Measurements from ENCODE around the gene TNIP2. TPM values are rescaled to one million over a fixed set of nuclear protein-coding genes. Genes with fewer than 3 reads are reported as not detected.
A peak's percentile ranks its signal among the peaks of the same experiment; 100 is the strongest.
"Not testable (repeated sequence)": the region's sequence is repeated elsewhere in the genome, so short reads cannot be mapped to it uniquely, and the experiment has no call there.

TNIP2 gene
- total RNA-seq, 2 experiments from 2014 or later = 56.1 to 58.4 TPM

DNA sequence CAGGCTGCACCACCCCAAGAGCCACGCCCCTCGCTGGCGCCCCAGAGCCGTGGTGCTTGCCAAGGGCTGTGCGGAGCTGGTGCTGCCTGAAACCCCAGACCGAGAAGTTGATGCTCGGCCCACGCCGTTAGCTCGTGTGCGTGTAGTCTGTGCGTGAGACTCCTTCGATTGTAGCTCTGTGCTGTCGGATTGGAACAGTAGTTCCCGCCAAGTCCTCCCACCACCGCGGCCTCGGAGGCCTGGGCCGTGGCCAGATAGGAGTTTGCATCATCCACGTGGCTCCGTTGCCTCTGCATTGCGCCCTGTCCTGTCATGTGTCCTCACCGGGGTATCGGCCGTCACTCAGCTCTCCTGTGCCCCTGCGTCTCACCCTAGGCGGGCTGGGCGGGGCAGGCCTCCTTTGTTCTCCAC is 24.2 kb downstream of the TNIP2 start:
- Mint-ChIP-seq H3K36me3 (ENCODE audit: low read depth) (peaks cover 47% of the 10 kb centered on the region), H3K27me3 (no peaks in the 10 kb centered on the region), H3K9me3 (peaks cover 11% of the 10 kb centered on the region), H3K4me3 (no peak overlapping the region), H3K4me1 (peaks cover 12% of the 10 kb centered on the region), H3K27ac (no peak overlapping the region)
- no peak for DNase-seq
- CTCF ChIA-PET = no interaction called here
- POLR2A ChIA-PET = interaction anchor here (1.8 kb wide), 1 partner anchor 14 kb away, joined by 5 read pairs; no protein-coding TSS in a partner anchor

DNA sequence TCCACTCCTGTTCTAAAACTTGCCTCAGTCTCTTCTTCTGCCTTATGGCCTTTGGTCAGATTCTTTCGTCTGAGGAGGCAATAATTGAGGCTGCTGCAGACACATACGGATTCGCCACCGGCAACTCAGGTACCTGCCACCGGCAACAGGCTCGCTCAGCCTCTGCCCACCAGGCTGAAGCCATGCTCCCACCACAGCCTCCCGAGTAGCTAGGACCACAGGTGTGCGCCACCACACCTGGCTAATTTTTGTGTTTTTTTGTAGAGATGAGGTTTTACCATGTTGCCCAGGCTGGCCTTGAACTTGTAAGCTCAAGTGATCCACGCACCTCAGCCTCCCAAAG is 26.6 kb downstream of the TNIP2 start:
- peaks cover 31% of the 10 kb centered on the region for H3K36me3 Mint-ChIP-seq (ENCODE audit: low read depth)
- CTCF ChIA-PET = no interaction called here
- H3K4me3 Mint-ChIP-seq = no peak overlapping the region
- no peaks in the 10 kb centered on the region for H3K27me3 Mint-ChIP-seq
- peaks cover 11% of the 10 kb centered on the region for H3K4me1 Mint-ChIP-seq
- POLR2A ChIA-PET = interaction anchor here (1.0 kb wide), 1 partner anchor 193 kb away, joined by 4 read pairs; no protein-coding TSS in a partner anchor
- no peaks in the 10 kb centered on the region for H3K9me3 Mint-ChIP-seq
- DNase-seq = no peak
- H3K27ac Mint-ChIP-seq = no peak overlapping the region

DNA sequence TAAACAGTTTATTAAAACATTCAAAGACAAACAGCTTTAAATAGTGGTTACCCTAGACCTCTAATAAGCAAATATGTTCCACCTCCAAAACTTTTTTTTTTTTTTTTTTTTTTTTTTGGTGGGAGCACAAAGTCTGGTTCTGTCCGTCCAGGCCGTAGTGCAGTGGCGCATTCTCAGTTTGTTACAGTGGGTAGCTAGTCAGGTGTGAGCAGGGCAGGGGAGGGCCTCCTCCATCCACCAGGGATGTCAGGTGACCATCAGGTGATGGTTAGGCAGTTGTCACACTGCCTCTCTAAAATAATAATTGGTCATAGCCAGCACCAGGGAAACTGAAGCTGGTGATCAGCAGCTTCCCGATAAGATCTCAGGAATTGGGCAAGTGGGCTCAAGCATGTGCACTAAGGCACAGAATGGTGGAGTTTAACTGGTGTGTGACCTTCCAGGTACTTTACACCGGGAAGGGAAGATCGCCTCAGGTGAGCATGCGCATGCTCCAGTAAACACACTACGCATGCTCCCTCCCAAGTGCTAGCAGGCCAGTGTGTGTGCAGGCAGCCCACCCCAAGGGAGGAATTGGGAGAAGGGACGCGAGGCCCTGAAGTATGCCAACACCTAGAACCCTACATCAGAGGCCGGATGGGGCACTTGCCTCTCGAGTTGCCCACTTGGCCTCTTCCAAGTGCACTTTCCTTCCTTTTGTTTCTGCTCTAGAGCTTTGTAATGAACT is 27.2 kb downstream of the TNIP2 start:
- DNase-seq = no peak
- Mint-ChIP-seq H3K4me3 (no peak overlapping the region), H3K9me3 (no peaks in the 10 kb centered on the region), H3K4me1 (peaks cover 12% of the 10 kb centered on the region), H3K36me3 (ENCODE audit: low read depth) (peaks cover 26% of the 10 kb centered on the region), H3K27me3 (no peaks in the 10 kb centered on the region), H3K27ac (no peak overlapping the region)
- POLR2A ChIA-PET = interaction anchor here (1.0 kb wide), 1 partner anchor 194 kb away, joined by 4 read pairs; no protein-coding TSS in a partner anchor
- CTCF ChIA-PET = no interaction called here

- H3K4me3 Mint-ChIP-seq = no peak overlapping the region
Observed at GRCh38 chr4:2728221-2728620, 27.9 kb downstream of the TNIP2 start.

GRCh38 chr4:2726881-2727280 is 29.3 kb downstream of the TNIP2 start:
- CTCF ChIA-PET, H3K9me3 Mint-ChIP-seq, H3K27me3 Mint-ChIP-seq, H3K4me3 Mint-ChIP-seq, POLR2A ChIA-PET, DNase-seq, H3K27ac Mint-ChIP-seq, H3K4me1 Mint-ChIP-seq: not testable (repeated sequence)
- peaks cover 15% of the 10 kb centered on the region for H3K36me3 Mint-ChIP-seq (ENCODE audit: low read depth)

More at GRCh38 chr4:2728221-2728620, 27.9 kb downstream of the TNIP2 start:
- Mint-ChIP-seq H3K27ac (no peak overlapping the region), H3K4me1 (peaks cover 13% of the 10 kb centered on the region), H3K36me3 (ENCODE audit: low read depth) (peaks cover 21% of the 10 kb centered on the region), H3K9me3 (no peaks in the 10 kb centered on the region), H3K27me3 (no peaks in the 10 kb centered on the region)
- CTCF ChIA-PET = no interaction called here
- DNase-seq = no peak
- POLR2A ChIA-PET = no interaction called here

DNA sequence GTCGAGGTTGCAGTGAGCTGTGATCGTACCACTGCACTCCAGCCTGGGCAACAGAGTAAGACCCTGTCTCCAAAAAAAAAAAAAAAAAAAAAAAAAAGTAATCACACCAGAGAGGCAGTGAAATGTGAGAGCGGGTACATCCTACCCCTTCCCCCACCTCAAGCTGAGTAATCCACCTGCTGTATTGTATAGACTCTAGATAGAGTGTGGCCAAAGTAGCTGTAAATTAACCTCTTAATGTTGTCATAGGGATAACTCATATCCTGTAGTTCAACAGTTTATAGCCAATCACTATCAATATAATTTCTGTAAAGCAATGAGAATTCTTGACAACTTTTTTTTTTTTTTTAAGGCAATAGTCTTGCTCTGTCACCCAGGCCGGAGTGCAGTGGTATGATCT is 30.8 kb downstream of the TNIP2 start:
- CTCF ChIA-PET = interaction anchor here (0.7 kb wide), 1 partner anchor 20 kb away, joined by 5 read pairs; no protein-coding TSS in a partner anchor
- DNase-seq = no peak
- Mint-ChIP-seq H3K9me3 (no peaks in the 10 kb centered on the region), H3K36me3 (ENCODE audit: low read depth) (peaks cover 22% of the 10 kb centered on the region), H3K4me3 (no peak overlapping the region), H3K4me1 (peaks cover 9% of the 10 kb centered on the region), H3K27me3 (no peaks in the 10 kb centered on the region), H3K27ac (no peak overlapping the region)
- POLR2A ChIA-PET = interaction anchor here (0.9 kb wide), 1 partner anchor 256 kb away, joined by 3 read pairs; the partner anchor contains the start of gene RNF4

GRCh38 chr4:2723751-2724150 is 32.4 kb downstream of the TNIP2 start:
- Mint-ChIP-seq H3K4me1 (peaks cover 9% of the 10 kb centered on the region), H3K27ac (no peak overlapping the region), H3K27me3 (no peaks in the 10 kb centered on the region), H3K36me3 (ENCODE audit: low read depth) (peaks cover 20% of the 10 kb centered on the region), H3K4me3 (no peak overlapping the region), H3K9me3 (no peaks in the 10 kb centered on the region)
- POLR2A ChIA-PET = interaction anchor here (0.7 to 1.5 kb wide), 2 partner anchors 32 to 224 kb away, joined by 3 to 4 read pairs; no protein-coding TSS in a partner anchor
- DNase-seq = no peak
- CTCF ChIA-PET = no interaction called here

- DNase-seq = no peak
- Mint-ChIP-seq H3K36me3 (ENCODE audit: low read depth) (peaks cover 25% of the 10 kb centered on the region), H3K9me3 (no peaks in the 10 kb centered on the region), H3K27ac (peak overlapping the region; percentile 1), H3K27me3 (no peaks in the 10 kb centered on the region), H3K4me1 (peaks cover 9% of the 10 kb centered on the region), H3K4me3 (no peak overlapping the region)
- ChIA-PET CTCF (no interaction called here), POLR2A (no interaction called here)
Observed at GRCh38 chr4:2722033-2722432, 34.1 kb downstream of the TNIP2 start.

DNA sequence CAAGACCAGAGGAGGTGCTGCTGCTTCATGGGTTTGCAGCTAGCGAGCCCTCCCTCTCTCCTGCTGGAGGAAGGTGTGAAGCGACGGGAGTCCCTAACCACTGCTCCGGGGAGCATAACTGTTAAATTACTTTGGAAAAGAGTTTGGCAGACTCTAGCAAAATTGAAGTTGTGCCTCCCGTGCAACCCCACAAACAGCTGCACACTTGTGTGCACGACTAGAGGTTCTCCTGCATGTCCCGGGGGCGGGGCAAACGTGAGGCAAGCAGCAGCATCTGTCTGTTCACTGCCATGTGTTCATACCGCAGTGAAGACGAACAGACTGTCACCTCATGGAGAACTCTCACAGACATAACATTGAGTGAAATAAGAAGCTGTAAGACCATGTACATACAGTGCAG is 34.5 kb downstream of the TNIP2 start:
- Mint-ChIP-seq H3K4me3 (no peak overlapping the region), H3K4me1 (peaks cover 9% of the 10 kb centered on the region), H3K9me3 (no peaks in the 10 kb centered on the region), H3K27ac (no peak overlapping the region), H3K36me3 (ENCODE audit: low read depth) (peaks cover 25% of the 10 kb centered on the region), H3K27me3 (no peaks in the 10 kb centered on the region)
- CTCF ChIA-PET = no interaction called here
- POLR2A ChIA-PET = no interaction called here
- DNase-seq = no peak

DNA sequence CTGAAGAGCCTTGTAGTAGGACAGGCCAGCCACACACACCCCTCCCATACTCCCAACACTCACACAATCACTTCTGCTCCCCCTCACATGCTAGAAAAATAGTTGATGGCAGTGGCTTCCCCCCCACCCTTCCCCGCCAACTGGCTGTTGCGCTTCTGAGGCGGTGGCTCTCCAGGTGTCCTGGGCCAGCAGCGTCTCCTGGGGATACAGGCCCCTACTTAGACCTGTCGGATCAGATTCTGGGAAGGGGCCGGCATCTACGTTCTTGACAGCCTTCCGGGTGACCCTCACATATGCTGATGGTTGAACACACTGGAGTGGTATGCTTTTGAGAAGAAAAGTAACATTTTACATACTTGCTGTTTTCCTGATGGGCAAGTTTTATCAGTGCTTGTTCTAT is 39.9 kb downstream of the TNIP2 start:
- POLR2A ChIA-PET = no interaction called here
- H3K27ac Mint-ChIP-seq = no peak overlapping the region

GRCh38 chr4:2715426-2715825 is 40.7 kb downstream of the TNIP2 start:
- POLR2A ChIA-PET = interaction anchor here (0.6 kb wide), 1 partner anchor 182 kb away, joined by 3 read pairs; no protein-coding TSS in a partner anchor
- H3K27me3 Mint-ChIP-seq = no peaks in the 10 kb centered on the region
- peaks cover 21% of the 10 kb centered on the region for H3K4me1 Mint-ChIP-seq
- no peak for DNase-seq
- H3K27ac Mint-ChIP-seq = no peak overlapping the region
- no peaks in the 10 kb centered on the region for H3K9me3 Mint-ChIP-seq
- CTCF ChIA-PET = no interaction called here
- H3K36me3 Mint-ChIP-seq (ENCODE audit: low read depth) = peaks cover 30% of the 10 kb centered on the region
- H3K4me3 Mint-ChIP-seq = no peak overlapping the region

More for the DNA sequence above, 39.9 kb downstream of the TNIP2 start:
- Mint-ChIP-seq H3K4me3 (no peak overlapping the region), H3K9me3 (no peaks in the 10 kb centered on the region), H3K36me3 (ENCODE audit: low read depth) (peaks cover 35% of the 10 kb centered on the region), H3K27me3 (no peaks in the 10 kb centered on the region), H3K4me1 (peaks cover 21% of the 10 kb centered on the region)
- CTCF ChIA-PET = no interaction called here
- no peak for DNase-seq

DNA sequence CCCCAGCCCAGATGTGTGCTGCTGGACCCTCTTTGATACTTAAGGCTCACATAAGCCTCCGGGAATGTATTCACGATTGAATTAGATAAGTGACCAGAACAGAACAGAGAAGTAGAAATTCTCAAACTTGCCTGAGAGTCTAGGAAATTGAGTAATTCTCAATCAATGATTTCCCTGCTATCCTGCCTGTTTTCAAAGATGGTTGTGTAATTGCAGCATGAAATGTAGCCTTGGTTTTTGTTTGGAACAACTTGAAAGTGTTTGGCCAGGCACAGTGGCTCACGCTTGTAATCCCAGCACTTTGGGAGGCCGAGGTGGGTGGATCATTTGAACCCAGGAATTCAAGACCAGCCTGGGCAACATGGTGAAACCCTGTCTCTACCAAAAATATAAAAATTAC is 41.2 kb downstream of the TNIP2 start:
- Mint-ChIP-seq H3K4me1 (peaks cover 21% of the 10 kb centered on the region), H3K27ac (no peak overlapping the region), H3K9me3 (no peaks in the 10 kb centered on the region), H3K4me3 (no peak overlapping the region), H3K36me3 (ENCODE audit: low read depth) (peaks cover 30% of the 10 kb centered on the region), H3K27me3 (no peaks in the 10 kb centered on the region)
- DNase-seq = no peak
- ChIA-PET CTCF (no interaction called here), POLR2A (interaction anchor here (0.6 kb wide), 1 partner anchor 181 kb away, joined by 3 read pairs; no protein-coding TSS in a partner anchor)

DNA sequence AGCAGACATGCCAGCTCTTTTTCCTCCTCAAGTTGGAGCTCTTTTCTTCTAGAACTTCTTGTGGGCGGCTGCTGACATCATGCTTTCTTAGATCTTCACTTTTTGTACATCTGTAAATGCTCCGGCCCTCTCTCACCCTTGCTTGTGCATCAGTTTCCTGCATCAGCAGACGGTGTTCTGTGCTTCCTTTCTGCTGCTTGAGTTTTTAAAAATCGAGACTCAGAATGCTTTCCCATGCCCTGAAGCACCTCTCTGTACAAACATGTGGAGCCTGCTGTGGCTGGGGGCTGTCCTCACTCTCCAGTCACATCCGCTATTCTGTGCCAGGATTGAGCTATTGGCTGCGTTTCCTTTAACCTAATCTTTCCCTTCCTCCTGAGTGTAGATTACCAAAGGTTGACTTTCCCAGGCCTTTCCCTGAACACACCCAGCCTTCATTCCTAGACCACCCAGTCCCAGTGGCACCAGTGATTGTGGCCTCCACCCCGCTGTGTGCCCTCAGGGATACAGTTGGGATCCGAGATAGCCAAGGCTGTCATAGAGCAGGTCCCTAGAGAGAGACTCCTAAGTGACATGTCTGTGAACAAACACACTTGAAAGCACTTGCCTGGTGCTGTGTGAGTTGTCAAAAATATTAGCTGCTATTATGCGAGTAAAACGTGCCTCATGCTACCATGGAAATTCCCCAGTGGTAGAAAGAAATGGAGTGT is 41.9 kb downstream of the TNIP2 start:
- DNase-seq = peak; percentile 49
- CTCF ChIA-PET = no interaction called here
- no peaks in the 10 kb centered on the region for H3K27me3 Mint-ChIP-seq
- H3K9me3 Mint-ChIP-seq = no peaks in the 10 kb centered on the region
- peaks cover 21% of the 10 kb centered on the region for H3K4me1 Mint-ChIP-seq
- H3K36me3 Mint-ChIP-seq (ENCODE audit: low read depth) = peaks cover 29% of the 10 kb centered on the region
- H3K27ac Mint-ChIP-seq = peak overlapping the region; percentile 69
- H3K4me3 Mint-ChIP-seq = no peak overlapping the region
- POLR2A ChIA-PET = interaction anchor here (0.8 to 1.3 kb wide), 2 partner anchors 10 to 31 kb away, joined by 3 read pairs; no protein-coding TSS in a partner anchor

Data from activated CD4-positive, alpha-beta memory T cell treated with anti-CD3 and anti-CD28 coated beads, Interleukin-2, amount 10 ng/mL, durations not matched to agents 7 days and 5 days (primary cell).